HepG2 (cell line): ENCODE data around the gene LCORL.
A peak's percentile ranks its signal among the peaks of the same experiment; 100 is the strongest.

Experiments used
- HNRNPK ChIP-seq: fragments of 200-400 bp; formaldehyde crosslinking; IDR thresholded peaks from 2 replicates; pipeline ENCODE4 v1.6.1; 2018; ENCODE audit warnings: low read length, low read depth, moderate library complexity, mild to moderate bottlenecking; ENCODE audit not compliant: poor library complexity, severe bottlenecking
- KLF9 ChIP-seq: IDR thresholded peaks from 2 replicates; pipeline ENCODE4 v1.6.1; 2016; ENCODE audit warnings: low read depth
- PBX3 ChIP-seq: sonication (generic); formaldehyde crosslinking; IDR thresholded peaks from 2 replicates; pipeline ENCODE4 v1.8.1; 2023; ENCODE audit warnings: missing genetic modification reagents, inconsistent platforms, borderline replicate concordance
- POLR2A ChIP-seq, 2 experiments: IDR thresholded peaks; 2 replicates each; pipeline ENCODE4 v1.6.1; 2011; ENCODE audit warnings: low read depth in 2 of 2, low read length in 2 of 2, mild to moderate bottlenecking in 1 of 2, moderate library complexity in 1 of 2; ENCODE audit not compliant: insufficient read depth in 1 of 2
- POLR2AphosphoS5 ChIP-seq: IDR thresholded peaks from 2 replicates; pipeline ENCODE4 v1.6.1; 2012; ENCODE audit warnings: low read depth, low read length
- TP53 ChIP-seq: sonication (generic); formaldehyde crosslinking; conservative IDR thresholded peaks from 2 replicates; pipeline ENCODE4 v1.4.0; 2020; ENCODE audit warnings: missing genetic modification reagents
- TRIM24 ChIP-seq: sonication (generic); formaldehyde crosslinking; IDR thresholded peaks from 2 replicates; pipeline ENCODE4 v1.8.0; 2022; ENCODE audit warnings: mild to moderate bottlenecking, missing genetic modification reagents
- ZNF512 ChIP-seq: sonication (generic); formaldehyde crosslinking; IDR thresholded peaks from 2 replicates; pipeline ENCODE4 v1.4.0; 2020; ENCODE audit warnings: mild to moderate bottlenecking, missing genetic modification reagents
- ZNF704 ChIP-seq: sonication (generic); formaldehyde crosslinking; IDR thresholded peaks from 2 replicates; pipeline ENCODE4 v1.8.1; 2023; ENCODE audit warnings: mild to moderate bottlenecking, inconsistent platforms, moderate library complexity, missing genetic modification reagents, borderline replicate concordance
- ZNF737 ChIP-seq: sonication (generic); formaldehyde crosslinking; IDR thresholded peaks from 2 replicates; pipeline ENCODE4 v1.5.0; 2020; ENCODE audit warnings: missing genetic modification reagents, mild to moderate bottlenecking, borderline replicate concordance
- TF ChIP-seq, protein P1 (sequence below): sonication (generic); formaldehyde crosslinking; IDR thresholded peaks from 2 replicates; pipeline ENCODE4 v1.4.0; 2020; ENCODE audit warnings: low read depth, missing genetic modification reagents
- TF ChIP-seq, protein P2 (sequence below): sonication (generic); formaldehyde crosslinking; IDR thresholded peaks from 2 replicates; pipeline ENCODE4 v1.5.0; 2020; ENCODE audit warnings: mild to moderate bottlenecking, missing genetic modification reagents, moderate library complexity

DNA sequence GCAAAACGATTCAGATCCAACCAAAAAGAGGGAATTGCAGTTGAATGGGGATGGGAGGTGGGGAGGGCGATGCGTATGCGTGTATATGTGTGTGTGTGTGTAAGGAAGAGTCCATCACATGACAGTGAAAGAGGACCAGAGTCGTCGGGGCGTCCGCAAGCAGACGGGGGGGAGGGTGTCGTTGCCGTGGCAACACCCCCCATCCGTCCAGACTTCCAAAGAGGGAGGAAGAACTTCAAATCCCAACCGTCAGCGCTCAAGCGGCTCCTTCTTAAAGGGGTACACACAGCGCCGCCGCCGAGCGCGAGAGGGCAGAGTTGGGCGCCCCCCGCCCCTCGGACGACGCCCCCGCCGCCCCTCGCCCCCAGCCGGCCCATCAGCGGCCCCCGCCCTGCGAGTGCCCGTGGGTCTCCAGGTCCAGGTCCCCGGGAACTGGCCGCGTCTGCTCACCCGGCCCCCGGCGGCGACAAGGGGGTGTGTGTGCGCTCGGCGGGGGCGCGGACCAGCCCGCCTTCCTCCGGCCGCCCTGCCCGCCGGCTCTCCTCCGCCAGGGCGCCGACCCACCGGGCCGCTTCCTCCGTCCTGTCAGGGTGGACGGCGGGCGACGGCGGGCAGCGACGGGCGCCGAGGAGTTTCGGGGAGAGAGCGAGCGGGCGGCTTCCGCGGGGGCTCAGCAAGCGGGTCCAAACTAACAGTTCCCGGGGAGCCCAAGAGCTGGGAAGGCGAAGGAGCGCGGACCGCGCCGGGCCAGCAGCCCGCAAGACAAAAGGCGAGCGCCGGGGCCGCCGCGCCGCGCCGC is 685 bp downstream of the LCORL start:
- TF ChIP-seq, protein P1, sequence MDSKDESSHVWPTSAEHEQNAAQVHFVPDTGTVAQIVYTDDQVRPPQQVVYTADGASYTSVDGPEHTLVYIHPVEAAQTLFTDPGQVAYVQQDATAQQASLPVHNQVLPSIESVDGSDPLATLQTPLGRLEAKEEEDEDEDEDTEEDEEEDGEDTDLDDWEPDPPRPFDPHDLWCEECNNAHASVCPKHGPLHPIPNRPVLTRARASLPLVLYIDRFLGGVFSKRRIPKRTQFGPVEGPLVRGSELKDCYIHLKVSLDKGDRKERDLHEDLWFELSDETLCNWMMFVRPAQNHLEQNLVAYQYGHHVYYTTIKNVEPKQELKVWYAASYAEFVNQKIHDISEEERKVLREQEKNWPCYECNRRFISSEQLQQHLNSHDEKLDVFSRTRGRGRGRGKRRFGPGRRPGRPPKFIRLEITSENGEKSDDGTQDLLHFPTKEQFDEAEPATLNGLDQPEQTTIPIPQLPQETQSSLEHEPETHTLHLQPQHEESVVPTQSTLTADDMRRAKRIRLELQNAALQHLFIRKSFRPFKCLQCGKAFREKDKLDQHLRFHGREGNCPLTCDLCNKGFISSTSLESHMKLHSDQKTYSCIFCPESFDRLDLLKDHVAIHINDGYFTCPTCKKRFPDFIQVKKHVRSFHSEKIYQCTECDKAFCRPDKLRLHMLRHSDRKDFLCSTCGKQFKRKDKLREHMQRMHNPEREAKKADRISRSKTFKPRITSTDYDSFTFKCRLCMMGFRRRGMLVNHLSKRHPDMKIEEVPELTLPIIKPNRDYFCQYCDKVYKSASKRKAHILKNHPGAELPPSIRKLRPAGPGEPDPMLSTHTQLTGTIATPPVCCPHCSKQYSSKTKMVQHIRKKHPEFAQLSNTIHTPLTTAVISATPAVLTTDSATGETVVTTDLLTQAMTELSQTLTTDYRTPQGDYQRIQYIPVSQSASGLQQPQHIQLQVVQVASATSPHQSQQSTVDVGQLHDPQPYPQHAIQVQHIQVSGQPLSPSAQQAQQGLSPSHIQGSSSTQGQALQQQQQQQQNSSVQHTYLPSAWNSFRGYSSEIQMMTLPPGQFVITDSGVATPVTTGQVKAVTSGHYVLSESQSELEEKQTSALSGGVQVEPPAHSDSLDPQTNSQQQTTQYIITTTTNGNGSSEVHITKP (CRISPR knock-in tag), result no peak
- TF ChIP-seq, protein P2, sequence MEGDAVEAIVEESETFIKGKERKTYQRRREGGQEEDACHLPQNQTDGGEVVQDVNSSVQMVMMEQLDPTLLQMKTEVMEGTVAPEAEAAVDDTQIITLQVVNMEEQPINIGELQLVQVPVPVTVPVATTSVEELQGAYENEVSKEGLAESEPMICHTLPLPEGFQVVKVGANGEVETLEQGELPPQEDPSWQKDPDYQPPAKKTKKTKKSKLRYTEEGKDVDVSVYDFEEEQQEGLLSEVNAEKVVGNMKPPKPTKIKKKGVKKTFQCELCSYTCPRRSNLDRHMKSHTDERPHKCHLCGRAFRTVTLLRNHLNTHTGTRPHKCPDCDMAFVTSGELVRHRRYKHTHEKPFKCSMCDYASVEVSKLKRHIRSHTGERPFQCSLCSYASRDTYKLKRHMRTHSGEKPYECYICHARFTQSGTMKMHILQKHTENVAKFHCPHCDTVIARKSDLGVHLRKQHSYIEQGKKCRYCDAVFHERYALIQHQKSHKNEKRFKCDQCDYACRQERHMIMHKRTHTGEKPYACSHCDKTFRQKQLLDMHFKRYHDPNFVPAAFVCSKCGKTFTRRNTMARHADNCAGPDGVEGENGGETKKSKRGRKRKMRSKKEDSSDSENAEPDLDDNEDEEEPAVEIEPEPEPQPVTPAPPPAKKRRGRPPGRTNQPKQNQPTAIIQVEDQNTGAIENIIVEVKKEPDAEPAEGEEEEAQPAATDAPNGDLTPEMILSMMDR (CRISPR knock-in tag), result no peak; the same call in 1 of the 2 replicates
- TF ChIP-seq TRIM24 (CRISPR knock-in tag), result no peak
- no peak for TF ChIP-seq ZNF512
- TF ChIP-seq PBX3 (CRISPR knock-in tag), result no peak
- TF ChIP-seq POLR2A (IDR thresholded peaks at IDR 0.05; ENCODE audit: insufficient read depth in 1 of 2, low read depth in 2 of 2, low read length in 2 of 2), result peak in 1 of 2 experiments; percentile 1; a peak in 1 of 4 replicates
- no peak for TF ChIP-seq POLR2AphosphoS5
- no peak for TF ChIP-seq ZNF704 (CRISPR knock-in tag)
- TF ChIP-seq ZNF737, result no peak
- no peak for TF ChIP-seq TP53
- TF ChIP-seq KLF9, result no peak
- no peak for TF ChIP-seq HNRNPK
